Mesendoderm (in vitro differentiated cells): Measurements from ENCODE around the gene CST11.

Experiments used
- DNase-seq: peaks from one replicate; pipeline ENCODE4 v3.0.0; 2013
- H2AK5ac ChIP-seq: 2 replicates; pipeline ENCODE4 v1.6.1; 2013; ENCODE audit warnings: low read length, inconsistent platforms
- H2BK120ac ChIP-seq: 2 replicates; pipeline ENCODE4 v1.6.1; 2013; ENCODE audit warnings: low read depth, mild to moderate bottlenecking, low read length, moderate library complexity, mixed read lengths
- H2BK15ac ChIP-seq: replicated peaks from 2 replicates; pipeline ENCODE4 v1.6.1; 2013; ENCODE audit warnings: low read depth, mild to moderate bottlenecking, moderate library complexity
- H2BK5ac ChIP-seq: 2 replicates; pipeline ENCODE4 v1.6.1; 2013; ENCODE audit warnings: low read length, inconsistent platforms
- H3K18ac ChIP-seq: 2 replicates; pipeline ENCODE4 v1.6.1; 2013; ENCODE audit warnings: mild to moderate bottlenecking, low read length, mixed read lengths
- H3K23ac ChIP-seq: one replicate; pipeline ENCODE4 v1.6.1; 2013; ENCODE audit warnings: low read length
- H3K27ac ChIP-seq: 2 replicates; pipeline ENCODE4 v1.5.1; 2013; ENCODE audit warnings: low read depth, mild to moderate bottlenecking, inconsistent platforms, low read length, moderate library complexity
- H3K27me3 ChIP-seq: 2 replicates; pipeline ENCODE4 v1.6.1; 2013; ENCODE audit warnings: low read length, control low read depth, mild to moderate bottlenecking, inconsistent platforms; ENCODE audit not compliant: insufficient read depth, poor library complexity
- H3K36me3 ChIP-seq: 2 replicates; pipeline ENCODE4 v1.6.1; 2013; ENCODE audit warnings: low read length, inconsistent platforms; ENCODE audit not compliant: control insufficient read depth, insufficient read depth
- H3K4ac ChIP-seq: one replicate; pipeline ENCODE4 v1.6.1; 2013; ENCODE audit warnings: low read depth, mild to moderate bottlenecking, low read length, moderate library complexity
- H3K4me1 ChIP-seq: 2 replicates; pipeline ENCODE4 v1.6.1; 2013; ENCODE audit warnings: low read depth, low read length, inconsistent platforms; ENCODE audit not compliant: control insufficient read depth
- H3K4me2 ChIP-seq: 2 replicates; pipeline ENCODE4 v1.6.1; 2013; ENCODE audit warnings: low read length
- H3K4me3 ChIP-seq: 2 replicates; pipeline ENCODE4 v1.5.1; 2013; ENCODE audit warnings: mild to moderate bottlenecking, low read length
- H3K56ac ChIP-seq: one replicate; pipeline ENCODE4 v1.6.1; 2013; ENCODE audit warnings: low read length
- H3K79me1 ChIP-seq: 2 replicates; pipeline ENCODE4 v1.6.1; 2013; ENCODE audit warnings: low read length, inconsistent platforms
- H3K79me2 ChIP-seq: 2 replicates; pipeline ENCODE4 v1.6.1; 2013; ENCODE audit warnings: mild to moderate bottlenecking, low read length; ENCODE audit not compliant: control insufficient read depth, insufficient read depth
- H3K9ac ChIP-seq: 2 replicates; pipeline ENCODE4 v1.6.1; 2013; ENCODE audit warnings: low read length, inconsistent platforms
- H4K5ac ChIP-seq: one replicate; pipeline ENCODE4 v1.6.1; 2013; ENCODE audit warnings: low read length
- H4K8ac ChIP-seq: one replicate; pipeline ENCODE4 v1.6.1; 2013; ENCODE audit warnings: low read depth, mild to moderate bottlenecking, control low read depth, low read length, moderate library complexity
- WGBS: extraction: QIAGEN DNeasy Blood & Tissue Kit; methylation state at CpG from one replicate; pipeline ENCODE4 v1.1.7; 2013; ENCODE audit warnings: low lambda C conversion rate, missing lambda C conversion rate; ENCODE audit not compliant: insufficient coverage; ENCODE audit errors: extremely low coverage; 5-methylcytosine and 5-hydroxymethylcytosine counted together

The CST11 gene

GRCh38 chr20:23412026-23412425 is 40.6 kb downstream of the CST11 start:
- H3K4me1 ChIP-seq = no peaks in the 10 kb centered on the region
- H3K27me3 ChIP-seq = no peaks in the 10 kb centered on the region
- H2BK120ac ChIP-seq = no peak overlapping the region
- no peak overlapping the region for H4K8ac ChIP-seq
- no peak overlapping the region for H3K9ac ChIP-seq
- no CpG with 5 or more reads among the region's 1 CpG for WGBS
- no peak overlapping the region for H3K27ac ChIP-seq
- H3K18ac ChIP-seq = no peak overlapping the region
- H3K4me2 ChIP-seq = no peak overlapping the region
- H2AK5ac ChIP-seq = no peak overlapping the region
- H4K5ac ChIP-seq = no peak overlapping the region
- H3K4me3 ChIP-seq = no peak overlapping the region
- H2BK5ac ChIP-seq = no peak overlapping the region
- peak overlapping the region; percentile 19 for H2BK15ac ChIP-seq
- peaks cover 19% of the 10 kb centered on the region for H3K79me1 ChIP-seq
- no peak overlapping the region for H3K56ac ChIP-seq
- H3K23ac ChIP-seq = no peak overlapping the region
- DNase-seq = peak; percentile 78
- H3K36me3 ChIP-seq = no peaks in the 10 kb centered on the region
- peaks cover 34% of the 10 kb centered on the region for H3K79me2 ChIP-seq
- H3K4ac ChIP-seq = no peak overlapping the region

GRCh38 chr20:23410916-23411695 is 41.6 kb downstream of the CST11 start:
- no peaks in the 10 kb centered on the region for H3K27me3 ChIP-seq
- H4K8ac ChIP-seq = no peak overlapping the region
- H3K23ac ChIP-seq = no peak overlapping the region
- peaks cover 22% of the 10 kb centered on the region for H3K79me1 ChIP-seq
- no peak overlapping the region for H3K9ac ChIP-seq
- no peak overlapping the region for H2AK5ac ChIP-seq
- H2BK120ac ChIP-seq = no peak overlapping the region
- H3K18ac ChIP-seq = no peak overlapping the region
- no peak overlapping the region for H3K4me2 ChIP-seq
- no peak overlapping the region for H2BK5ac ChIP-seq
- no peaks in the 10 kb centered on the region for H3K36me3 ChIP-seq
- no peak overlapping the region for H3K4me3 ChIP-seq
- no peak overlapping the region for H4K5ac ChIP-seq
- WGBS = no CpG with 5 or more reads among the region's 3 CpGs
- H3K4ac ChIP-seq = no peak overlapping the region
- no peak overlapping the region for H3K56ac ChIP-seq
- no peaks in the 10 kb centered on the region for H3K4me1 ChIP-seq
- peaks cover 37% of the 10 kb centered on the region for H3K79me2 ChIP-seq
- no peak overlapping the region for H3K27ac ChIP-seq
- peak; percentile 16 for DNase-seq
- no peak overlapping the region for H2BK15ac ChIP-seq

GRCh38 chr20:23409800-23410199 is 42.9 kb downstream of the CST11 start:
- H3K27me3 ChIP-seq = no peaks in the 10 kb centered on the region
- peaks cover 21% of the 10 kb centered on the region for H3K79me1 ChIP-seq
- no peaks in the 10 kb centered on the region for H3K4me1 ChIP-seq
- no peak overlapping the region for H3K56ac ChIP-seq
- H3K9ac ChIP-seq = peak overlapping the region; percentile 24
- H4K5ac ChIP-seq = no peak overlapping the region
- H3K4ac ChIP-seq = no peak overlapping the region
- H3K4me2 ChIP-seq = no peak overlapping the region
- no peak overlapping the region for H3K27ac ChIP-seq
- H3K79me2 ChIP-seq = peaks cover 33% of the 10 kb centered on the region
- H3K23ac ChIP-seq = no peak overlapping the region
- no peak overlapping the region for H2AK5ac ChIP-seq
- H2BK5ac ChIP-seq = no peak overlapping the region
- no peak overlapping the region for H3K18ac ChIP-seq
- H2BK120ac ChIP-seq = no peak overlapping the region
- no peak overlapping the region for H2BK15ac ChIP-seq
- no peak overlapping the region for H3K4me3 ChIP-seq
- H3K36me3 ChIP-seq = no peaks in the 10 kb centered on the region
- WGBS = no CpG with 5 or more reads among the region's 3 CpGs
- no peak overlapping the region for H4K8ac ChIP-seq
- DNase-seq = no peak

- Histone ChIP-seq H3K18ac (no peak overlapping the region), H3K9ac (no peak overlapping the region), H3K79me1 (peaks cover 23% of the 10 kb centered on the region), H4K5ac (no peak overlapping the region), H3K4me3 (no peak overlapping the region), H3K36me3 (no peaks in the 10 kb centered on the region), H3K79me2 (peaks cover 39% of the 10 kb centered on the region), H3K27me3 (no peaks in the 10 kb centered on the region), H4K8ac (no peak overlapping the region), H2AK5ac (no peak overlapping the region), H2BK120ac (no peak overlapping the region), H3K4ac (no peak overlapping the region), H2BK5ac (no peak overlapping the region), H3K4me1 (no peaks in the 10 kb centered on the region), H3K4me2 (no peak overlapping the region), H3K23ac (no peak overlapping the region), H2BK15ac (no peak overlapping the region), H3K27ac (no peak overlapping the region), H3K56ac (no peak overlapping the region)
- no peak for DNase-seq
- WGBS = no CpG with 5 or more reads among the region's 2 CpGs
Measured at GRCh38 chr20:23408957-23409356, 43.7 kb downstream of the CST11 start.

GRCh38 chr20:23407781-23408464 is 44.8 kb downstream of the CST11 start:
- Histone ChIP-seq H3K23ac (no peak overlapping the region), H4K5ac (no peak overlapping the region), H3K79me1 (peaks cover 23% of the 10 kb centered on the region), H3K79me2 (peaks cover 39% of the 10 kb centered on the region), H3K4me3 (no peak overlapping the region), H3K56ac (no peak overlapping the region), H2AK5ac (no peak overlapping the region), H3K4me2 (no peak overlapping the region), H3K9ac (no peak overlapping the region), H2BK5ac (no peak overlapping the region), H3K27ac (no peak overlapping the region), H3K4ac (no peak overlapping the region), H4K8ac (no peak overlapping the region), H2BK120ac (no peak overlapping the region), H2BK15ac (no peak overlapping the region), H3K36me3 (no peaks in the 10 kb centered on the region), H3K4me1 (no peaks in the 10 kb centered on the region), H3K27me3 (no peaks in the 10 kb centered on the region), H3K18ac (no peak overlapping the region)
- no peak for DNase-seq
- WGBS = no CpG with 5 or more reads among the region's 2 CpGs
